Thyroid gland (tissue), 4 donors: ENCODE measurements around the gene UST.

ENCODE experiments used
- CTCF ChIP-seq, 6 experiments: fragments of 200-600 bp in 3 of 6; fragments of 450-650 bp in 3 of 6; sonication (generic) in 3 of 6; IDR thresholded peaks; one replicate each; pipeline ENCODE4 v1.5.1; 2016 to 2019; ENCODE audit warnings: antibody characterized with exemption in 6 of 6, mild to moderate bottlenecking in 2 of 6, inconsistent platforms in 1 of 6, moderate library complexity in 1 of 6
- POLR2A ChIP-seq, 2 donors: fragments of 450-650 bp; IDR thresholded peaks; one replicate each; pipeline ENCODE4 v1.6.1; 2017; ENCODE audit warnings: antibody characterized with exemption in 2 of 2, mild to moderate bottlenecking in 2 of 2, moderate library complexity in 1 of 2

- no peak for TF ChIP-seq POLR2A (IDR thresholded peaks at IDR 0.05)
- TF ChIP-seq CTCF (IDR thresholded peaks at IDR 0.05) = no peak
These were observed 250.0 kb downstream of the UST start for GRCh38 chr6:148996815-148997214.
